GM21423 (cell line): ENCODE measurements around the gene ZNF880.
A peak's percentile ranks its signal among the peaks of the same experiment; 100 is the strongest.
"Not testable (repeated sequence)": the region's sequence is repeated elsewhere in the genome, so short reads cannot be mapped to it uniquely, and the experiment has no call there.

Experiments
- ATAC-seq: cut with Tn5 transposase; IDR thresholded peaks from one replicate; pipeline ENCODE4 v1.9.1; 2021; ENCODE audit warnings: mild to moderate bottlenecking, moderate library complexity; ENCODE audit not compliant: unreplicated experiment

The ZNF880 gene

DNA sequence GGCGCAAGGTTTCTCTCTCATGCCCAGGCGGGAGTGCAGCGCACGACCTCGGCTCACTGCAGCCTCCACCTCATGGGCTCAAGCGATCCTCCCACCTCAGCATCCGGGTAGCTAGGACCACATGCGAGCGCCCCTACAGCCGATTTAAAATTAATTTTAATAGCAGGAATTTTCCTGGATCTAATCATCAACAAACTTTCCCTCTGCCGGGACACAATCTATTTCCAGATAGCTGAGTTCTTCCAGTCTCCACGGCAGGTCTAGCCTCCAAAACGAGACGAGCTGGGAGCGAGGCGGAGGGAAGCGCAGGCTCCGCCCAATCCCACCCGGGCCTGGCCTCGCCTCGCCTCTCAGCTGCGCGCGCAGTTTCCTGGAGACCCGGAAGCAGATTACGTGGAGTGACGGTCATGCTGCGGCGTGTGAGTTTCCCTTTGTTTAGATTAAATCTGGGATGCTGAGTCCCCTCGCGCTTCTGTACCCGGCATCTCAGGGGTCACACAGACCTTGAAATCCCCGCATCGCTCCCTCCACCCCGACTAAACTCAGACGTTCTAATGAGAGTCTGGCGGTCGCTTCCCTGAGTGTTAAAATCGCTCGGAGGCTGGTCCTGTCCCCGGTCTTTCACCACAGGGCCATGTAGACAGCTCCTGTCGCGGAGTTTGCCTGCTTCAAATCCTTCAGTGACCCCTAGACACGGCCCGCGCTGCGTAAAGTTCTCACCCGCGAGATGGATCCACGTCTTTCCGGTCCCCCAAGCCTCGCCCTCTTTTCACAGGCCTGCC is at the start of gene ZNF880:
Gene ZNF880 (plus strand): TSS at position 365 of the 782 bp plus-strand sequence. CDS start 43 bp downstream, at position 408.
- ATAC-seq, result peak; percentile 89

DNA sequence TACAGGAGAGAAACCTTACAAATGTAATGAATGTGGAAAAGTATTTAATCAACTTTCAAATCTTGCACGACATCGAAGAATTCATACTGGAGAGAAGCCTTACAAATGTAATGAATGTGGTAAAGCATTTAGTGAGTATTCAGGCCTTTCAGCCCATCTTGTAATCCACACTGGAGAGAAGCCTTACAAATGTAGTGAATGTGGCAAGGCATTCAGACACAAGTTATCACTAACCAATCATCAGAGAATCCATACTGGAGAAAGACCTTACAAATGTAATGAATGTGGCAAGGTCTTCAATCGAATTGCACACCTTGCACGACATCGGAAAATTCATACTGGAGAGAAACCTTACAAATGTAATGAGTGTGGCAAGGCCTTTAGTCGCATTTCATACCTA is 47.3 kb upstream of the ZNF880 start:
- no peak for ATAC-seq

- no peak for ATAC-seq
These were observed 38.0 kb upstream of the ZNF880 start for GRCh38 chr19:52331757-52332156.

- ATAC-seq, result peak; percentile 24
These were observed 34.0 kb upstream of the ZNF880 start for GRCh38 chr19:52335768-52336116.

GRCh38 chr19:52336117-52336790 is 33.5 kb upstream of the ZNF880 start, which contains the start of gene ZNF610:
ZNF610 (plus strand) TSS chr19:52336243; CDS start chr19:52349173, 12,930 bp downstream.
- ATAC-seq, result peak; percentile 81

DNA sequence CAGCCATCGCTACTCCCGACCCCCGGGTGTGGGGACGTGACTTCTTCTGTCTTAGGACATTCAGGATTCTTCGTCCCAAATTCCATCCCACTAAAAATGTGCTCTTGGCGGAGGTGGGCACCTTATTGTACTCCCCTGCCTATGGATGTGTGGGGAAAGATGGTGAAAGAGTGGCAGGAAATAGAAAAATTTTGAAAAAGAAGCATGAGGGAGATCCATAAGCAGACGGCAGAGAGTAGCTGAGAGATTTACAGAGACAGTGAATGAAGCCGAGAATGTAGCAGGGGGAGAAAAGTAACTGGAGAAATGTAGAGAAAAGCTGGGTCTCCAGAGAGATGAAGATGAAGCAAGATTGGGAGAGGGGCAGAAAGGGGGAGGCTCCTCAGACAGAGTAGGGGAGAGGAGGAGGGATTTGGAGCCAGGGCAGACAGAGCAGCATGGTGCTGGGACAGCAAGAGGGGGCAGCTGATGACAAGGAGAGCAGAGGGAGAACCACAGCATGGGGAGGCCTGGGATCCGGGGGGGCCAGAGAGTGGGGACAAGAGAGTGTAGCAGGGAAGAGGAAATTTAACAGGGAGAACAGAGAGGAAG is 32.8 kb upstream of the ZNF880 start:
- no peak for ATAC-seq

GRCh38 chr19:52339022-52339421 is 30.7 kb upstream of the ZNF880 start:
- ATAC-seq, result not testable (repeated sequence)

GRCh38 chr19:52343548-52343947 is 26.2 kb upstream of the ZNF880 start:
- no peak for ATAC-seq

GRCh38 chr19:52345162-52345561 is 24.6 kb upstream of the ZNF880 start:
- no peak for ATAC-seq

DNA sequence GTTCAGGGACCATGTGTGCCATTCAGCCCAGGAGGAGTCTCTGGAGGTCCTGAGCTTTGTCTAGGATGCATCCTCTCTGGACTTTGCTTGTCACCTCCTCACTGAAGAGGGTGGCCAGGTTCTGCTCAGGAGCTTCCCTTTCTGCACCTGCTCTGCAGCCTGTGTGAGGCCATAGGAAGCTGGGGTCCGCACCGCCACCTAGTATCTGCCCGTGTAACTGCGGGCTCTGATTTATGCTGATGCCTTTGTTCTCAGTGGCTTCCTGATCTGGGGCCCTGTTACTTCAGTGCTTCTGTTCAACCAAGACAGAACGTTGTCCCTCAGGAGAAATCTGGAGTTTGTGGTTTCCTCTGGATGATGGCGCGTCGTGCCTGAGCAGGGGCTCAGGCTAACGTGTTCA is 18.2 kb upstream of the ZNF880 start:
- no peak for ATAC-seq

GRCh38 chr19:52366414-52366824 is 3.3 kb upstream of the ZNF880 start:
- ATAC-seq, result no peak

DNA sequence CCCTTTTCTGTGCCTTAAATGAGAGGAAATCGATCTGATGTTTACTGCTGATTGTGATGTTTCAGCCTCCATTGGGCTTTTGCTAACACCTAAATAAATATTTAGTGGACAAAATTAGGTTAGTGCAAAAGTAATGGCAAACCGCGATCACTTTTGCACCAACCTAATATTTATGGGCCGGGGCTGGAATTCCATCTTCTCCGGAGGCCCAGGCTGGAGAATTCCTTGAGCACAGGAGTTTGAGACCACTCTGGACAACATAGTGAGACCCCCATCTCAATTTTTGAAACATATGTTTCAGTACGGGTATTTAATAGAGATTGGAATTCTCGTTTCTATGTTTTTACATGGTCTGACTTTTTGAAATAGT is 603 bp downstream of the ZNF880 start:
- no peak for ATAC-seq

DNA sequence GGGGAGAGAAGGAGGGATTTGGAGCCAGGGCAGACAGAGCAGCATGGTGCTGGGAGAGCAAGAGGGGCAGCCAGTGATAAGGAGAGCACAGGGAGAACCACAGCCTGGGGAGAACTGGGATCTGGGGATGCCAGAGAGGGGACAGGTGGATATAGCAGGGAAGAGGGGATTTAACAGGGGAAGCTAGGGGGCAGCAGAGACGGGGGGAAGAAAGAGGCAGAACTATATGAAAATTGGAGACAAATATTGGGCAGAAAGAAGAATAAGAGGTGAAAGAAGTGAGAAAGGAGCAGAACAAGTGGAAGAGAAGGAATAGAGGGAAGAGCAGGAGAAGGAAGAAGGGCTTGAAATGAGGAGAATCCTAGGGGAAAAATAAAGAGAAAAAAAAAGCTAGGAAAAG is 21.4 kb downstream of the ZNF880 start:
- no peak for ATAC-seq

DNA sequence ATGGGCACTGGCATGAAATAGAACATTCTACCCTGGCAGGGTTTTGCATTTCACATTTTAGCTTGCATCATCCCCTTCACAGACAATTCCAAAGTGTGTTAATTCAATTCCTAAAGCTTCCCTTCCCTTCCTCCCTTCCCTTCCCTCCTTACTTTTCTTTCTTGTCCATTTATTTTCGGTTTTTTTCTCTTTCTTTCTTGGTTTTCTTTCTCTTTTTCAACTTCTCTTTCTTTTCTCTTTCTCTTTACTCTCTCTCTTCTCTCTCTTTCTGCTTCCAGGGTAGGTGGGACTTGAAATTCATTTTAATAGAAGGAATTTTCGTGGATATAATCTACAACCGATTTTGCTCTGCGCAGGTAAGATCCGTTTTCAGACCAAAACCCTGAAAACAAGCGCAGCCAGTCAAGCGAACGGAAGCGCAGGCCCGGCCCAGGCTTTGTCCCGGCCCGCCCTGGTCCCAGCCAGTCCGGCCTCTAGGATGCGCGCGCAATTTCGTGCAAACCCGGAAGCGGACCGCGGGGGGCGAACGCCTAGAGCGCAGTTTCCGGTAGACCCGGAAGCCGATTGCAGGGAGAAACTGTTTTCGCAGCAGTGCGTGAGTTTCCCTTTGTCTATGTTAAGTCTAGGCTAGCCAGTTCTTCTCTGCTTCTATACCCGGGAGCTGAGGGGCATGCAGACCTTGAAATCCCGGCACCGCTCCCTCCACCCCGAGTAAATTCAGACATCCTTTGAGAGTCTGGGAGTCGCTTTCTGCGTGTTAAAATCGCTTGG is 27.8 kb downstream of the ZNF880 start, which contains the start of gene ZNF528:
Gene ZNF528 (plus strand): TSS at position 540 of the 771 bp plus-strand sequence. CDS start 4,165 bp downstream, outside the sequence.
- peak; percentile 88 for ATAC-seq

DNA sequence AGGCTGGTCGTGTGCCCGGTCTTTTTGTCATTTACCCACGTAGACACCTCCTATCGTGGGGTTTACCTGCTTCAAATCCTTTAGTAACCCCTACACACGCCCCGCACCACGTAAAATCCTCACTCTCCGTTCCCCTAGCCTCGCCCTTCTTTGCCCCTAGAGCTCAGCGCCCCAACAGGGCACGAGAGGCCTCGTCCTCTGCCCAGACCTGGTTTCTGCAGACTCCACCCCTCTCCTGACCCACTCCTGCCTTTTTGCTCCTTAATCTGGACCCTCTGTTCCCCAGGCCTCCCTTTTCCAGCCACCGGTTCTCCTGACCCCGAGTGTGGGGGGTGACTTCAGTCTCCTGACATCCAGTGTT is 28.3 kb downstream of the ZNF880 start:
- ATAC-seq, result peak; percentile 25

GRCh38 chr19:52410276-52410675 is 40.6 kb downstream of the ZNF880 start:
- ATAC-seq, result no peak

DNA sequence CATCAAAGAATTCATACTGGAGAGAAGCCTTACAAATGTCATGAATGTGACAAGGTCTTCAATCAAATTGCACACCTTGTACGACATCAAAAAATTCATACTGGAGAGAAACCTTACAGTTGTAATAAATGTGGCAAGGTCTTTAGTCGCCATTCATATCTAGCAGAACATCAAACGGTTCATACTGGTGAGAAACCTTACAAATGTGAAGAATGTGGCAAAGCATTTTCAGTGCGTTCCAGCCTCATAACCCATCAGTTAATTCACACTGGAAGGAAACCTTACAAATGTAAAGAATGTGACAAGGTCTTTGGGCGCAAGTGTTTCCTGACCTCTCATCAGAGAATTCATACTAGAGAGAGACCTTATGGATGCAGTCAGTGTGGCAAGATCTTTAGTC is 46.0 kb downstream of the ZNF880 start:
- ATAC-seq, result no peak

GRCh38 chr19:52428937-52429336 is 59.2 kb downstream of the ZNF880 start, which contains the start of gene ZNF534:
ZNF534 (plus strand) TSS chr19:52429148; CDS start chr19:52431475, 2,327 bp downstream.
- ATAC-seq, result no peak
